Measurements from ENCODE around the gene GYS2. TPM values are rescaled to one million over a fixed set of nuclear protein-coding genes. Genes with fewer than 3 reads are reported as not detected.
A peak's percentile ranks its signal among the peaks of the same experiment; 100 is the strongest.

GYS2 gene
- total and polyA plus RNA-seq, 9 of the 15 experiments (the other 6 are each of a cell fraction or from before 2014, with no cell fraction given) = not detected

- TF ChIP-seq ZNF280A (IDR thresholded peaks at IDR 0.05; ENCODE audit: low read depth, partially characterized antibody) = no peak
- TF ChIP-seq, protein P1, sequence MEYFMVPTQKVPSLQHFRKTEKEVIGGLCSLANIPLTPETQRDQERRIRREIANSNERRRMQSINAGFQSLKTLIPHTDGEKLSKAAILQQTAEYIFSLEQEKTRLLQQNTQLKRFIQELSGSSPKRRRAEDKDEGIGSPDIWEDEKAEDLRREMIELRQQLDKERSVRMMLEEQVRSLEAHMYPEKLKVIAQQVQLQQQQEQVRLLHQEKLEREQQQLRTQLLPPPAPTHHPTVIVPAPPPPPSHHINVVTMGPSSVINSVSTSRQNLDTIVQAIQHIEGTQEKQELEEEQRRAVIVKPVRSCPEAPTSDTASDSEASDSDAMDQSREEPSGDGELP (CRISPR knock-in tag; IDR thresholded peaks at IDR 0.05; ENCODE audit: borderline replicate concordance) = peak; percentile 99
- TF ChIP-seq MYBL2 (IDR thresholded peaks at IDR 0.05; ENCODE audit: low read depth) = 0 out of 2 replicates have a peak, but pooled peaks have one; percentile 30
- TF ChIP-seq MYBL2 (CRISPR knock-in tag; IDR thresholded peaks at IDR 0.05; ENCODE audit: borderline replicate concordance) = no peak
- TF ChIP-seq, protein P2, sequence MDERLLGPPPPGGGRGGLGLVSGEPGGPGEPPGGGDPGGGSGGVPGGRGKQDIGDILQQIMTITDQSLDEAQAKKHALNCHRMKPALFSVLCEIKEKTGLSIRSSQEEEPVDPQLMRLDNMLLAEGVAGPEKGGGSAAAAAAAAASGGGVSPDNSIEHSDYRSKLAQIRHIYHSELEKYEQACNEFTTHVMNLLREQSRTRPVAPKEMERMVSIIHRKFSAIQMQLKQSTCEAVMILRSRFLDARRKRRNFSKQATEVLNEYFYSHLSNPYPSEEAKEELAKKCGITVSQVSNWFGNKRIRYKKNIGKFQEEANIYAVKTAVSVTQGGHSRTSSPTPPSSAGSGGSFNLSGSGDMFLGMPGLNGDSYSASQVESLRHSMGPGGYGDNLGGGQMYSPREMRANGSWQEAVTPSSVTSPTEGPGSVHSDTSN (CRISPR knock-in tag; IDR thresholded peaks at IDR 0.05; ENCODE audit: low read depth) = no peak
- TF ChIP-seq, protein P2 (tag; conservative IDR thresholded peaks at IDR 0.05; ENCODE audit: low read depth) = no peak
- no peak for TF ChIP-seq NCOA6 (IDR thresholded peaks at IDR 0.05)
- TF ChIP-seq GTF2A2 (tag; IDR thresholded peaks at IDR 0.05) = no peak
- TF ChIP-seq ZFP36 (IDR thresholded peaks at IDR 0.05; ENCODE audit: low read depth, low read length, partially characterized antibody) = no peak
- TF ChIP-seq E2F4 (CRISPR knock-in tag; IDR thresholded peaks at IDR 0.05; ENCODE audit: low read depth) = peak; percentile 89; the same call in 1 of the 2 replicates
- TF ChIP-seq HDAC2 (IDR thresholded peaks at IDR 0.05) = 0 out of 2 replicates have a peak, but pooled peaks have one; percentile 40
- no peak for TF ChIP-seq EZH2 (IDR thresholded peaks at IDR 0.05; ENCODE audit: borderline replicate concordance, low read depth, low read length)
- no peak for TF ChIP-seq SNRNP70 (optimal IDR thresholded peaks at IDR 0.05; ENCODE audit: low read depth, low read length)
- TF ChIP-seq SAFB (IDR thresholded peaks at IDR 0.05; ENCODE audit: borderline replicate concordance, low read depth, low read length) = no peak
- TF ChIP-seq RBM39 (optimal IDR thresholded peaks at IDR 0.05; ENCODE audit: low read depth, low read length) = no peak
- 0 out of 2 replicates have a peak, but pooled peaks have one; percentile 24 for TF ChIP-seq NCOA1 (IDR thresholded peaks at IDR 0.05; ENCODE audit: low read depth)
- no peak for TF ChIP-seq ZNF699 (CRISPR knock-in tag; IDR thresholded peaks at IDR 0.05; ENCODE audit: insufficient replicate concordance)
- TF ChIP-seq CBX8 (IDR thresholded peaks at IDR 0.05; ENCODE audit: borderline replicate concordance, extremely low read depth, low read depth, low read length, poor library complexity, severe bottlenecking) = no peak
- TF ChIP-seq ZNF431 (CRISPR knock-in tag; IDR thresholded peaks at IDR 0.05) = no peak
- TF ChIP-seq DPF2 (IDR thresholded peaks at IDR 0.05) = no peak
- no peak for TF ChIP-seq NUFIP1 (IDR thresholded peaks at IDR 0.05; ENCODE audit: partially characterized antibody)
- no peak for TF ChIP-seq NR1H2 (CRISPR knock-in tag; IDR thresholded peaks at IDR 0.05)
Observed at GRCh38 chr12:21501258-21502163, 103.1 kb downstream of the GYS2 start, which contains the start of the genes GOLT1B and RECQL (continued).

Data from K562 (cell line).